ENCODE data around the gene GLT8D2.

GLT8D2 gene

GRCh38 chr12:104048162-104048561, 1.8 kb downstream of the GLT8D2 start:
- no peak for DNase-seq
- no peak overlapping the region for H3K14ac ChIP-seq (ENCODE audit: low read length)
- H3K79me1 ChIP-seq (ENCODE audit: low read length): no peaks in the 10 kb centered on the region
- H3K9ac ChIP-seq (ENCODE audit: low read length): no peak overlapping the region
- no peak overlapping the region for H3K4me3 ChIP-seq (ENCODE audit: low read depth, low read length)
- H4K91ac ChIP-seq (ENCODE audit: low read depth, low read length): no peak overlapping the region
- H3K4ac ChIP-seq (ENCODE audit: low read depth, low read length): no peak overlapping the region
- no peak overlapping the region for H2BK120ac ChIP-seq (ENCODE audit: insufficient read depth, low read length, poor library complexity)
- H3K23ac ChIP-seq (ENCODE audit: low read length): no peak overlapping the region
- H2BK12ac ChIP-seq (ENCODE audit: low read length): no peak overlapping the region
- H3K9me3 ChIP-seq (ENCODE audit: insufficient read depth, low read depth, low read length): no peaks in the 10 kb centered on the region
- no peaks in the 10 kb centered on the region for H3K27me3 ChIP-seq (ENCODE audit: insufficient read depth, low read length)
- H3K4me1 ChIP-seq (ENCODE audit: control insufficient read depth in 1 of 2, insufficient read depth in 2 of 2, low read length in 2 of 2): peaks cover 0 to 5% of the 10 kb centered on the region in 2 experiments
- no peak overlapping the region for H3K18ac ChIP-seq (ENCODE audit: low read length)
- H4K12ac ChIP-seq (ENCODE audit: low read depth, low read length): no peak overlapping the region
- no CpG with 5 or more reads among the region's 5 CpGs for WGBS (ENCODE audit: extremely low coverage, insufficient coverage, insufficient read length)
- H4K8ac ChIP-seq (ENCODE audit: low read depth, low read length): no peak overlapping the region
- H3K36me3 ChIP-seq (ENCODE audit: control insufficient read depth in 1 of 2, insufficient read depth in 2 of 2, low read length in 2 of 2): no peaks in the 10 kb centered on the region
- H3K4me2 ChIP-seq (ENCODE audit: low read length): no peak overlapping the region
- H3K27ac ChIP-seq (ENCODE audit: low read depth, low read length): no peak overlapping the region
- H2BK5ac ChIP-seq (ENCODE audit: low read depth, low read length, poor library complexity): no peak overlapping the region
- H3K79me2 ChIP-seq (ENCODE audit: control insufficient read depth, insufficient read depth, low read length, poor library complexity): no peaks in the 10 kb centered on the region
- H2AK5ac ChIP-seq (ENCODE audit: low read length): no peak overlapping the region
- H2AFZ ChIP-seq (ENCODE audit: insufficient read depth, low read length, poor library complexity): no peak overlapping the region

- Histone ChIP-seq H4K8ac (ENCODE audit: low read depth, low read length) (no peak overlapping the region), H3K14ac (ENCODE audit: low read length) (no peak overlapping the region), H3K79me2 (ENCODE audit: control insufficient read depth, insufficient read depth, low read length, poor library complexity) (no peaks in the 10 kb centered on the region), H4K91ac (ENCODE audit: low read depth, low read length) (no peak overlapping the region), H3K9me3 (ENCODE audit: insufficient read depth, low read depth, low read length) (no peaks in the 10 kb centered on the region), H3K4me1 (ENCODE audit: control insufficient read depth in 1 of 2, insufficient read depth in 2 of 2, low read length in 2 of 2) (peaks cover 0 to 5% of the 10 kb centered on the region in 2 experiments), H3K18ac (ENCODE audit: low read length) (no peak overlapping the region), H3K4me2 (ENCODE audit: low read length) (no peak overlapping the region), H4K12ac (ENCODE audit: low read depth, low read length) (no peak overlapping the region), H2BK120ac (ENCODE audit: insufficient read depth, low read length, poor library complexity) (no peak overlapping the region), H3K4me3 (ENCODE audit: low read depth, low read length) (no peak overlapping the region), H3K36me3 (ENCODE audit: control insufficient read depth in 1 of 2, insufficient read depth in 2 of 2, low read length in 2 of 2) (no peaks in the 10 kb centered on the region), H2BK12ac (ENCODE audit: low read length) (no peak overlapping the region), H2AK5ac (ENCODE audit: low read length) (no peak overlapping the region), H3K9ac (ENCODE audit: low read length) (no peak overlapping the region), H3K27me3 (ENCODE audit: insufficient read depth, low read length) (no peaks in the 10 kb centered on the region), H3K27ac (ENCODE audit: low read depth, low read length) (no peak overlapping the region), H2BK5ac (ENCODE audit: low read depth, low read length, poor library complexity) (no peak overlapping the region), H3K79me1 (ENCODE audit: low read length) (no peaks in the 10 kb centered on the region), H3K4ac (ENCODE audit: low read depth, low read length) (no peak overlapping the region), H2AFZ (ENCODE audit: insufficient read depth, low read length, poor library complexity) (no peak overlapping the region), H3K23ac (ENCODE audit: low read length) (no peak overlapping the region)
- no peak for DNase-seq
- no CpG with 5 or more reads among the region's 4 CpGs for WGBS (ENCODE audit: extremely low coverage, insufficient coverage, insufficient read length)
Observed at GRCh38 chr12:104046306-104046705, 3.7 kb downstream of the GLT8D2 start.

DNA sequence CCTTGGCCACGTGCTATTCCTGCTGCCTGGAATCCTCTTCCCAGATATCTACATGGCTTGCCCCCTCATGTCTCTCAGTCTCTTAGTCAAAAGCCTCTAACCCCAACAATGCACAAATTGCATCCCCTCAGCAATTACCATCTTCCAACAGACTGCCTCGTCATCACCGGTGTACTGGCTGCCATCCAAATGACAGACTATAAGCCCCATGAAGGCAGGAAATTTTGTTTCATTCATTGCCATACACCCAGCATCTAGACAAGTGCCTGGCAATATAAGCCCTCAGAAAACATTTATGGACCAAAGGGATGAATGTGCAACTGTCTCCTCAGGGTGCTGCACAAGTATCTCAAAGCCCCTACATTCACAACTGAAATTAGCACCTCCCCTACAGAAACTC, 5.8 kb downstream of the GLT8D2 start:
- H2AFZ ChIP-seq (ENCODE audit: insufficient read depth, low read length, poor library complexity): no peak overlapping the region
- no CpG with 5 or more reads among the region's 3 CpGs for WGBS (ENCODE audit: extremely low coverage, insufficient coverage, insufficient read length)

DNA sequence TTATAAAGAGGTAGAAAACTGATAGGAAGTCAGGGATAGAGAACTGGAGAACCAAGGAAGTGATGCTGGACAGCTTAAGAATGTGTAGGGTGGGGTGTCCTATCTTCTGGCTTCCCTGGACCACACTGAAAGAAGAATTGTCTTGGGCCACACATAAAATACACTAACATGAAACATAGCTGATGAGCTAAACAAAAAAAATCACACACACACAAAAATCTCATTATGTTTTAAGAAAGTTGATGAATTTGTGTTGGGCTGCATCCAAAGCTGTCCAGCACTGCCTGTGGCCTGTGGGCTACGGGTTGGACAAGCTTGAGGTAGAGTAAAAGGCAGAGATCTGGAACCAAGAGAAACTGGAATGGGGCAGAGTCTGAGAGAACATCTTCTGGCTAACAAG, 7.4 kb downstream of the GLT8D2 start:
- Histone ChIP-seq H3K14ac (ENCODE audit: low read length) (no peak overlapping the region), H3K4me3 (ENCODE audit: low read depth, low read length) (no peak overlapping the region), H2AK5ac (ENCODE audit: low read length) (no peak overlapping the region), H3K79me2 (ENCODE audit: control insufficient read depth, insufficient read depth, low read length, poor library complexity) (no peaks in the 10 kb centered on the region), H3K18ac (ENCODE audit: low read length) (no peak overlapping the region), H3K9me3 (ENCODE audit: insufficient read depth, low read depth, low read length) (no peaks in the 10 kb centered on the region), H3K27ac (ENCODE audit: low read depth, low read length) (no peak overlapping the region), H3K36me3 (ENCODE audit: control insufficient read depth in 1 of 2, insufficient read depth in 2 of 2, low read length in 2 of 2) (no peaks in the 10 kb centered on the region), H3K4me2 (ENCODE audit: low read length) (no peak overlapping the region), H4K12ac (ENCODE audit: low read depth, low read length) (no peak overlapping the region), H3K27me3 (ENCODE audit: insufficient read depth, low read length) (no peaks in the 10 kb centered on the region), H4K8ac (ENCODE audit: low read depth, low read length) (no peak overlapping the region), H3K23ac (ENCODE audit: low read length) (no peak overlapping the region), H2BK5ac (ENCODE audit: low read depth, low read length, poor library complexity) (no peak overlapping the region), H3K79me1 (ENCODE audit: low read length) (no peaks in the 10 kb centered on the region), H2BK12ac (ENCODE audit: low read length) (no peak overlapping the region), H2AFZ (ENCODE audit: insufficient read depth, low read length, poor library complexity) (no peak overlapping the region), H3K9ac (ENCODE audit: low read length) (no peak overlapping the region), H3K4me1 (ENCODE audit: control insufficient read depth in 1 of 2, insufficient read depth in 2 of 2, low read length in 2 of 2) (peaks cover 0 to 5% of the 10 kb centered on the region in 2 experiments), H4K91ac (ENCODE audit: low read depth, low read length) (no peak overlapping the region), H2BK120ac (ENCODE audit: insufficient read depth, low read length, poor library complexity) (no peak overlapping the region), H3K4ac (ENCODE audit: low read depth, low read length) (no peak overlapping the region)
- DNase-seq: no peak
- WGBS (ENCODE audit: extremely low coverage, insufficient coverage, insufficient read length): no CpG with 5 or more reads among the region's 1 CpG

More for the DNA sequence above, 5.8 kb downstream of the GLT8D2 start:
- H3K18ac ChIP-seq (ENCODE audit: low read length): no peak overlapping the region
- no peaks in the 10 kb centered on the region for H3K27me3 ChIP-seq (ENCODE audit: insufficient read depth, low read length)
- H2BK5ac ChIP-seq (ENCODE audit: low read depth, low read length, poor library complexity): no peak overlapping the region
- no peaks in the 10 kb centered on the region for H3K79me2 ChIP-seq (ENCODE audit: control insufficient read depth, insufficient read depth, low read length, poor library complexity)
- H3K36me3 ChIP-seq (ENCODE audit: control insufficient read depth in 1 of 2, insufficient read depth in 2 of 2, low read length in 2 of 2): no peaks in the 10 kb centered on the region
- H2BK12ac ChIP-seq (ENCODE audit: low read length): no peak overlapping the region
- H3K27ac ChIP-seq (ENCODE audit: low read depth, low read length): no peak overlapping the region
- no peak overlapping the region for H4K91ac ChIP-seq (ENCODE audit: low read depth, low read length)
- no peak overlapping the region for H2BK120ac ChIP-seq (ENCODE audit: insufficient read depth, low read length, poor library complexity)
- H3K9ac ChIP-seq (ENCODE audit: low read length): no peak overlapping the region
- no peak overlapping the region for H4K8ac ChIP-seq (ENCODE audit: low read depth, low read length)
- no peak overlapping the region for H3K14ac ChIP-seq (ENCODE audit: low read length)
- H2AK5ac ChIP-seq (ENCODE audit: low read length): no peak overlapping the region
- H3K23ac ChIP-seq (ENCODE audit: low read length): no peak overlapping the region
- H4K12ac ChIP-seq (ENCODE audit: low read depth, low read length): no peak overlapping the region
- H3K4me1 ChIP-seq (ENCODE audit: control insufficient read depth in 1 of 2, insufficient read depth in 2 of 2, low read length in 2 of 2): peaks cover 0 to 5% of the 10 kb centered on the region in 2 experiments
- no peak overlapping the region for H3K4me3 ChIP-seq (ENCODE audit: low read depth, low read length)
- no peak for DNase-seq
- no peak overlapping the region for H3K4me2 ChIP-seq (ENCODE audit: low read length)
- no peaks in the 10 kb centered on the region for H3K79me1 ChIP-seq (ENCODE audit: low read length)
- no peak overlapping the region for H3K4ac ChIP-seq (ENCODE audit: low read depth, low read length)
- no peaks in the 10 kb centered on the region for H3K9me3 ChIP-seq (ENCODE audit: insufficient read depth, low read depth, low read length)
